Neuronal stem cell (in vitro differentiated cells): Measurements from ENCODE around the gene SOWAHC.
A peak's percentile ranks its signal among the peaks of the same experiment; 100 is the strongest.

ENCODE experiments used
- DNase-seq: peaks from one replicate; pipeline ENCODE4 v3.0.0-alpha.2; 2013; ENCODE audit warnings: low spot score
- H2AFZ ChIP-seq: one replicate; pipeline ENCODE4 v1.6.1; 2013; ENCODE audit warnings: mild to moderate bottlenecking, low read length, inconsistent platforms
- H2AK5ac ChIP-seq: 2 replicates; pipeline ENCODE4 v1.6.1; 2013; ENCODE audit warnings: low read depth, mild to moderate bottlenecking, inconsistent platforms, low read length, moderate library complexity, mixed read lengths
- H2BK120ac ChIP-seq: 2 replicates; pipeline ENCODE4 v1.6.1; 2013; ENCODE audit warnings: low read depth, mild to moderate bottlenecking, inconsistent platforms, low read length, moderate library complexity, mixed read lengths
- H2BK12ac ChIP-seq: one replicate; pipeline ENCODE4 v1.6.1; 2013; ENCODE audit warnings: low read length, inconsistent platforms
- H2BK15ac ChIP-seq: 2 replicates; pipeline ENCODE4 v1.6.1; 2013; ENCODE audit warnings: mild to moderate bottlenecking, low read length, inconsistent platforms, mixed read lengths
- H2BK5ac ChIP-seq: one replicate; pipeline ENCODE4 v1.6.1; 2013; ENCODE audit warnings: inconsistent platforms, mild to moderate bottlenecking, low read length, moderate library complexity
- H3K14ac ChIP-seq: one replicate; pipeline ENCODE4 v1.6.1; 2013; ENCODE audit warnings: low read length, inconsistent platforms
- H3K18ac ChIP-seq: 2 replicates; pipeline ENCODE4 v1.6.1; 2013; ENCODE audit warnings: low read length, inconsistent platforms
- H3K23ac ChIP-seq: 2 replicates; pipeline ENCODE4 v1.6.1; 2013; ENCODE audit warnings: low read depth, mild to moderate bottlenecking, mixed read lengths, low read length, inconsistent platforms; ENCODE audit not compliant: poor library complexity
- H3K27ac ChIP-seq: replicated peaks from 3 replicates; pipeline ENCODE4 v1.5.1; 2013; ENCODE audit warnings: low read length, inconsistent platforms
- H3K27me3 ChIP-seq, 3 experiments: 2 replicates each; pipeline ENCODE4 v1.6.1; 2013; ENCODE audit warnings: low read length in 3 of 3, mild to moderate bottlenecking in 2 of 3, inconsistent platforms in 1 of 3, low read depth in 1 of 3, mixed read lengths in 1 of 3, moderate library complexity in 1 of 3; ENCODE audit not compliant: control insufficient read depth in 3 of 3, insufficient read depth in 3 of 3
- H3K36me3 ChIP-seq, 2 donors: replicated peaks in 1 of 2; 2 replicates each; pipeline ENCODE4 v1.6.1; 2013; ENCODE audit warnings: low read length in 2 of 2; ENCODE audit not compliant: control insufficient read depth in 2 of 2, insufficient read depth in 2 of 2
- H3K4ac ChIP-seq: 2 replicates; pipeline ENCODE4 v1.6.1; 2013; ENCODE audit warnings: inconsistent platforms, mild to moderate bottlenecking, low read length, moderate library complexity
- H3K4me1 ChIP-seq, 2 donors: 1 replicate in 1 of 2; 2 replicates in 1 of 2; pipeline ENCODE4 v1.6.1; 2013; ENCODE audit warnings: low read length in 2 of 2, low read depth in 1 of 2; ENCODE audit not compliant: control insufficient read depth in 2 of 2, insufficient read depth in 1 of 2
- H3K4me2 ChIP-seq: one replicate; pipeline ENCODE4 v1.6.1; 2013; ENCODE audit warnings: mild to moderate bottlenecking, low read length, inconsistent platforms; ENCODE audit not compliant: insufficient read depth, poor library complexity, severe bottlenecking
- H3K4me3 ChIP-seq, 2 donors: 2 replicates each; pipeline ENCODE4 v1.5.1; 2013; ENCODE audit warnings: low read length in 2 of 2, mild to moderate bottlenecking in 2 of 2, inconsistent platforms in 1 of 2, moderate library complexity in 1 of 2
- H3K79me1 ChIP-seq: one replicate; pipeline ENCODE4 v1.6.1; 2013; ENCODE audit warnings: low read depth, mild to moderate bottlenecking, inconsistent platforms, low read length, moderate library complexity
- H3K9ac ChIP-seq: one replicate; pipeline ENCODE4 v1.6.1; 2013; ENCODE audit warnings: mild to moderate bottlenecking, low read depth, low read length, inconsistent platforms; ENCODE audit not compliant: poor library complexity
- H3K9me3 ChIP-seq, 2 donors: replicated peaks in 1 of 2; 2 replicates each; pipeline versions ENCODE3 to v1.6.1; 2013; ENCODE audit warnings: low read length in 2 of 2, mild to moderate bottlenecking in 2 of 2, inconsistent platforms in 1 of 2, low read depth in 1 of 2, mixed read lengths in 1 of 2, moderate library complexity in 1 of 2; ENCODE audit not compliant: control insufficient read depth in 2 of 2, insufficient read depth in 1 of 2
- H4K8ac ChIP-seq: one replicate; pipeline ENCODE4 v1.6.1; 2013; ENCODE audit warnings: low read depth, mild to moderate bottlenecking, inconsistent platforms, low read length, moderate library complexity
- H4K91ac ChIP-seq: one replicate; pipeline ENCODE4 v1.6.1; 2013; ENCODE audit warnings: low read length, low read depth, mild to moderate bottlenecking, inconsistent platforms; ENCODE audit not compliant: poor library complexity
- WGBS, 2 donors: extraction: QIAGEN DNeasy Blood & Tissue Kit; methylation state at CpG; one replicate each; pipeline ENCODE4 v1.1.7; 2013; ENCODE audit warnings: missing lambda C conversion rate in 2 of 2, mixed read lengths in 1 of 2; ENCODE audit not compliant: insufficient read length in 2 of 2, insufficient replicate concordance in 1 of 2; ENCODE audit errors: extremely low coverage in 2 of 2; 5-methylcytosine and 5-hydroxymethylcytosine counted together

Gene SOWAHC

DNA sequence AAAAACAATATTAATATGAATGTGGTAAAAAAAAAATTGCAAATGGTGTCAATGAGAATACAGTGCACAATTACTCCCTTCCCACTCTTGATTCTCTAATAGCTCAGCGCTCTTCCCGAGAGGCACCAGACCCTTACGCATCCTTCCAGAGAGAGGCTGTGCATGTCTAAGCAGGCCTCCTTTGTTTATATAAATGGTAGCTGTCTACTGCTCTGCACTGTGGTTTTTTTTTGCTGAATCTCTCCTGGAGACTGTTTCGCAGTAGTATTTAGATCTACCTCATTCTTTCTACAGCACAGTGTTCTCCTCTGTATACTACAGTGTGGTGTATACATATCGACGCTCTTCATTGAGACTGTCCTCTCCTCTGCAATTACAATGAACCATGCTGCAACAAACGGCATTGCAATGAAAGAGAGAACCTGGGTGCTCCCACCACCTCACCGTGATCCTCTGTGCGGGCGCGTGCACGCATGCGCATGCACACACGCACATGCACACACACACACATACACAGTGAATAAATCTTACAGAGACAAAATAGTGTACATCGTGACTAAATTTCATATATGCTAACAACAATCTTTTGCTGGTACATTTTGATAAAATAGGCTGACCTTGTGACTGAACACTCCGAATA lies 19.8 kb upstream of the SOWAHC start:
- Histone ChIP-seq H4K91ac (no peak overlapping the region), H4K8ac (no peak overlapping the region), H2BK120ac (no peak overlapping the region), H3K23ac (peak overlapping the region; percentile 65), H3K18ac (no peak overlapping the region), H3K9ac (no peak overlapping the region), H3K4ac (no peak overlapping the region), H3K4me3 (no peak overlapping the region), H3K4me1 (peaks cover 4 to 5% of the 10 kb centered on the region in 2 donors), H2BK12ac (peak overlapping the region; percentile 75), H2BK5ac (no peak overlapping the region), H3K14ac (no peak overlapping the region), H3K27ac (peak overlapping the region; percentile 3), H2AFZ (no peak overlapping the region), H2AK5ac (no peak overlapping the region), H2BK15ac (no peak overlapping the region), H3K27me3 (no peaks in the 10 kb centered on the region), H3K9me3 (no peaks in the 10 kb centered on the region), H3K79me1 (peaks cover 3% of the 10 kb centered on the region), H3K36me3 (peaks cover 3 to 61% of the 10 kb centered on the region in 2 donors), H3K4me2 (no peak overlapping the region)
- no CpG with 5 or more reads among the region's 16 CpGs for WGBS, 2 donors
- DNase-seq = no peak

DNA sequence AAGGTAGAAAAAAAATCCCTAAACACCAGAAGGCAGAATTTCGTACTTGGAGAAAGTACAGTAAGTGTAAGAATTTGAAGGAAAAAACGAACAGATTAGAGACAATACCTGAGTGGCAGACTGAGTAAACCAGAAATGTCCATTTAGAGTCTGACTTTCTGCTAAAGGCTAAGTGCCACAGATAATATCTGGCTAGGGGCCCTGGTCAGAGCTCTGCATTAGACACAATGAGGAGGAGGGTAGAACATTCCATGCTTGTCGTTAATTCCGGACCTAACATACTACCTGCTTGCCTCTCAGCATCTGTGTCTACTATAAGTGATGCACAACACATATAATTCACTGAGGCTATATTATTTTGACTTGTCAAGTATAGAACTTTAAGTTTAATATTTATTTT lies 18.5 kb upstream of the SOWAHC start:
- H4K8ac ChIP-seq = no peak overlapping the region
- H2BK5ac ChIP-seq = no peak overlapping the region
- H3K4me1 ChIP-seq = peaks cover 4 to 5% of the 10 kb centered on the region in 2 donors
- no peak overlapping the region for H3K9ac ChIP-seq
- no peaks in the 10 kb centered on the region for H3K27me3 ChIP-seq
- H3K4ac ChIP-seq = no peak overlapping the region
- H4K91ac ChIP-seq = no peak overlapping the region
- WGBS, 2 donors = no CpG with 5 or more reads among the region's 4 CpGs
- no peak overlapping the region for H3K4me3 ChIP-seq
- DNase-seq = no peak
- peaks cover 3% of the 10 kb centered on the region for H3K79me1 ChIP-seq
- peaks cover 2 to 48% of the 10 kb centered on the region in 2 donors for H3K36me3 ChIP-seq
- no peak overlapping the region for H3K23ac ChIP-seq
- no peak overlapping the region for H2AFZ ChIP-seq
- no peak overlapping the region for H3K27ac ChIP-seq
- H3K18ac ChIP-seq = no peak overlapping the region
- no peak overlapping the region for H3K14ac ChIP-seq
- H2BK15ac ChIP-seq = no peak overlapping the region
- no peak overlapping the region for H2AK5ac ChIP-seq
- no peaks in the 10 kb centered on the region for H3K9me3 ChIP-seq
- no peak overlapping the region for H2BK12ac ChIP-seq
- H3K4me2 ChIP-seq = no peak overlapping the region
- no peak overlapping the region for H2BK120ac ChIP-seq

DNA sequence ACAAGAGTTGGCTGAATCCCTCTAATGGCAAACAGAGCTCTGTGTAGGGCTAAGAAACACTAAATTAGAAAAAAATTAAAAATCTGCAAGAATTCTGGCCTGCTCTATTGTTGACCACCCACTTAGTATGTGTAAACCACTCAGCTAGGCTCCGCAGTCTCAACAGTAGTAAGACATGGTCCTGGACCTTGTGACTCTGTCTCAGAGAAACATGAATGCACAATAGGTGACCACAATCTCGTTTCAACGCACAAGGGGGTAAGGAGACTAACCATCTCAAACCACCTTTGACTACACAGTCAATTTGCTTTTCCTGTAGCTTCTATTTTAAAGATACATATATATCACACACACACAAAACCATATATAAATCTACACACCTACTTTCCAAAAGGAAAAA lies 16.9 kb upstream of the SOWAHC start:
- no peak overlapping the region for H3K23ac ChIP-seq
- H3K27me3 ChIP-seq = no peaks in the 10 kb centered on the region
- H2BK5ac ChIP-seq = no peak overlapping the region
- H2AK5ac ChIP-seq = no peak overlapping the region
- no peak overlapping the region for H2BK120ac ChIP-seq
- no peak overlapping the region for H3K4me3 ChIP-seq
- H3K27ac ChIP-seq = no peak overlapping the region
- peaks cover 0 to 8% of the 10 kb centered on the region in 2 donors for H3K9me3 ChIP-seq
- no peak overlapping the region for H3K4ac ChIP-seq
- no CpG with 5 or more reads among the region's 3 CpGs for WGBS, 2 donors
- H3K4me2 ChIP-seq = no peak overlapping the region
- H3K18ac ChIP-seq = no peak overlapping the region
- H2AFZ ChIP-seq = no peak overlapping the region
- H3K4me1 ChIP-seq = peaks cover 5 to 6% of the 10 kb centered on the region in 2 donors
- H4K91ac ChIP-seq = no peak overlapping the region
- no peak for DNase-seq
- peaks cover 0 to 48% of the 10 kb centered on the region in 2 donors for H3K36me3 ChIP-seq
- peaks cover 3% of the 10 kb centered on the region for H3K79me1 ChIP-seq
- no peak overlapping the region for H3K14ac ChIP-seq
- no peak overlapping the region for H3K9ac ChIP-seq
- no peak overlapping the region for H4K8ac ChIP-seq
- no peak overlapping the region for H2BK15ac ChIP-seq
- H2BK12ac ChIP-seq = no peak overlapping the region

DNA sequence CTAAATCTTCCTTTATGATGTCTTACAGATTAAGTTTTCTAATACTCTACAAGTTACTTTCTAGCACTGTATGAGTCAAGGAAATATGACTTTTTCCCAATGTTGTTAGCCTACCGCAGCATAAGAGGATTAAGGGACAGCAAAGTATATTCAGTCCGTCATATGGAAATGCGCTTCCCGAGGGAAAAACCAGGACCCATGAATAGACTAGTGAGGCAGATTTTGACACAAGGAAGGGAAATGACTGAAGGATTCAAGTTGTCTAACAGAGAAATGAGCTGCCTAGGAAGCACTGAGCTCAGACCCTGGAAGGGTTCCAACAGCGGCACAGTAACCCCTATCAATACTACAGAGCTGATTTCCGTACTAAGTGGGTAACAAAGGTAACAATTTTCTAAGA lies 12.4 kb upstream of the SOWAHC start:
- H3K14ac ChIP-seq = no peak overlapping the region
- H2AFZ ChIP-seq = no peak overlapping the region
- no peak overlapping the region for H2BK12ac ChIP-seq
- H2BK5ac ChIP-seq = no peak overlapping the region
- H3K9ac ChIP-seq = no peak overlapping the region
- peaks cover 0 to 38% of the 10 kb centered on the region in 2 donors for H3K36me3 ChIP-seq
- no peak overlapping the region for H3K4ac ChIP-seq
- no peak overlapping the region for H3K23ac ChIP-seq
- no peak overlapping the region for H3K18ac ChIP-seq
- no peaks in the 10 kb centered on the region for H3K79me1 ChIP-seq
- no peak overlapping the region for H4K8ac ChIP-seq
- H3K9me3 ChIP-seq = peaks cover 0 to 8% of the 10 kb centered on the region in 2 donors
- H3K4me1 ChIP-seq = peaks cover 0 to 6% of the 10 kb centered on the region in 2 donors
- DNase-seq = no peak
- no peak overlapping the region for H2BK15ac ChIP-seq
- no peak overlapping the region for H3K4me3 ChIP-seq
- no peaks in the 10 kb centered on the region for H3K27me3 ChIP-seq
- H2BK120ac ChIP-seq = no peak overlapping the region
- H4K91ac ChIP-seq = no peak overlapping the region
- no peak overlapping the region for H2AK5ac ChIP-seq
- no peak overlapping the region for H3K4me2 ChIP-seq
- no CpG with 5 or more reads among the region's 6 CpGs for WGBS, 2 donors
- no peak overlapping the region for H3K27ac ChIP-seq
